ENCODE measurements around the gene NFIA.

The NFIA gene

GRCh38 chr1:61392409-61393242, 310.3 kb downstream of the NFIA start:
- Histone ChIP-seq H3K4me1 (ENCODE audit: low read length) (no peaks in the 10 kb centered on the region), H3F3A (ENCODE audit: insufficient read depth, low read length) (no peaks in the 10 kb centered on the region), H3K9ac (ENCODE audit: low read length) (no peak overlapping the region), H3K79me2 (ENCODE audit: low read length) (no peaks in the 10 kb centered on the region), H3K9me3 (replicated peaks; ENCODE audit: insufficient read depth, low read length) (no peaks in the 10 kb centered on the region), H3K9me2 (replicated peaks; ENCODE audit: insufficient read depth, low read length) (no peaks in the 10 kb centered on the region), H3K36me3 (replicated peaks; ENCODE audit: insufficient read depth, low read length) (no peaks in the 10 kb centered on the region), H3K4me2 (ENCODE audit: low read depth, low read length) (no peak overlapping the region), H3K27me3 (replicated peaks; ENCODE audit: insufficient read depth, low read length) (no peaks in the 10 kb centered on the region), H2AFZ (ENCODE audit: low read length) (no peak overlapping the region), H3K27ac (ENCODE audit: low read length) (no peak overlapping the region), H3K4me3 (ENCODE audit: low read length) (no peak overlapping the region), H4K20me1 (ENCODE audit: insufficient read depth, low read length) (no peaks in the 10 kb centered on the region)
- TF ChIP-seq EZH2phosphoT487 (IDR thresholded peaks at IDR 0.05; ENCODE audit: low read length) (no peak), EZH2 (optimal IDR thresholded peaks at IDR 0.05; ENCODE audit: low read depth, low read length) (no peak), CTCF (IDR thresholded peaks at IDR 0.05; ENCODE audit: low read length) (no peak)
- DNase-seq = no peak

DNA sequence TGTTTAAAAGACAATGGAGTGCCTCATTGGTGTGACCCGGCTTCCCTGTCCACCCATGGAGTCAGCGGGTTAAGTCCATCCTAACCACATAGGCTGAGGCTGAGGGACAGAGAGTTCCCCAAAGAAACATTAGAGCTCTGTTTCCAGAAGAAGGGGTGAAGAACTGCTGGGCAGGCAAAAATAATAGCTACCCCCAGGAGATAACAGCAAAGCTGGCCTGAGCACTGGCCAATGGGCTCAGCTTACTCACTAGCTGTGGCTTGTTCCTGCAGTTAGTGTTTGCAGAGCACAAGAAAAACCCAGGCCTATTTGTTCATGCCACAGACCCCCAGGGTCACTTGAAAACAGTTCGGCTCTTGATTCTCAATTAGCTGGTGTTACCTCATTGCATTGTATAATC, 311.2 kb downstream of the NFIA start:
- no peaks in the 10 kb centered on the region for H3K9me3 ChIP-seq (replicated peaks; ENCODE audit: insufficient read depth, low read length)

DNA sequence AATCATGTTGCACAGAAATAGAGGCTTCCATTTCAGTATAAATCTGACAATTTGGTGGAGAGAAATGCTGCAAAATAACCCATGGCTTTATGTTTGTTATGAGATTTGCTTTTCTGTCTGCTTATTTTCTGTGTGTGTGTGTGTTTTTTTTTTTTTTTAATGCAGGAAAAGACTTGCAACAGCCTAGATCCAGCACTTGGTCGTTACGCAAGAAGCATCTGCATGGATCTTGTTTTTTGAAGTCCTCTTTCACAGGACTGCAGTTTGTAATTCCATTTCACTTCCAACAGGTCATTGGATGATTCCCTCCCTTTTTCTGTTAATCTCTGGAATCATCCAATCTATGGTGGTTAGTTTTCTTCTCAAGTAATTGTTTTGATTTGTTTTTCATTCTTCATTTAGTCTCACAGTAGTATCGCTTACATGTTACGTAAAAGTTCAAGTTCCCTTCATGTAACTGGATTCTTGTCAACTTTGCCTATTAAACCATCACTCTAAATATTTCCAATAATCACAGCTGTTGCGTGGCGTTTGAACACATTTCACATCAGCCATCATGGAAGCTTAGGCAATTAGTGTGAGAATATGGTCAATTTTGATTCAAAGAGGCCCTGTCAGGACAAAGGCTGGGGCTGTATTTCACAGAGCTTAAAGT, 312.9 kb downstream of the NFIA start:
- H3K9me2 ChIP-seq (replicated peaks; ENCODE audit: insufficient read depth, low read length) = no peaks in the 10 kb centered on the region
- TF ChIP-seq EZH2phosphoT487 (IDR thresholded peaks at IDR 0.05; ENCODE audit: low read length) = no peak
- no peak for TF ChIP-seq CTCF (IDR thresholded peaks at IDR 0.05; ENCODE audit: low read length)
- no peak for TF ChIP-seq EZH2 (optimal IDR thresholded peaks at IDR 0.05; ENCODE audit: low read depth, low read length)
- H3F3A ChIP-seq (ENCODE audit: insufficient read depth, low read length) = no peaks in the 10 kb centered on the region
- no peak overlapping the region for H3K4me2 ChIP-seq (ENCODE audit: low read depth, low read length)
- no peaks in the 10 kb centered on the region for H3K27me3 ChIP-seq (replicated peaks; ENCODE audit: insufficient read depth, low read length)
- no peak overlapping the region for H3K9ac ChIP-seq (ENCODE audit: low read length)
- no peaks in the 10 kb centered on the region for H3K9me3 ChIP-seq (replicated peaks; ENCODE audit: insufficient read depth, low read length)
- no peaks in the 10 kb centered on the region for H3K36me3 ChIP-seq (replicated peaks; ENCODE audit: insufficient read depth, low read length)
- no peak overlapping the region for H3K4me3 ChIP-seq (ENCODE audit: low read length)
- no peak for DNase-seq
- H3K79me2 ChIP-seq (ENCODE audit: low read length) = no peaks in the 10 kb centered on the region
- no peak overlapping the region for H2AFZ ChIP-seq (ENCODE audit: low read length)
- no peak overlapping the region for H3K27ac ChIP-seq (ENCODE audit: low read length)
- H3K4me1 ChIP-seq (ENCODE audit: low read length) = no peaks in the 10 kb centered on the region
- H4K20me1 ChIP-seq (ENCODE audit: insufficient read depth, low read length) = no peaks in the 10 kb centered on the region

More for the DNA sequence above, 311.2 kb downstream of the NFIA start:
- H2AFZ ChIP-seq (ENCODE audit: low read length) = no peak overlapping the region
- no peaks in the 10 kb centered on the region for H3K27me3 ChIP-seq (replicated peaks; ENCODE audit: insufficient read depth, low read length)
- no peak overlapping the region for H3K4me3 ChIP-seq (ENCODE audit: low read length)
- H3K36me3 ChIP-seq (replicated peaks; ENCODE audit: insufficient read depth, low read length) = no peaks in the 10 kb centered on the region
- no peak overlapping the region for H3K9ac ChIP-seq (ENCODE audit: low read length)
- H3F3A ChIP-seq (ENCODE audit: insufficient read depth, low read length) = no peaks in the 10 kb centered on the region
- H3K4me1 ChIP-seq (ENCODE audit: low read length) = no peaks in the 10 kb centered on the region
- no peaks in the 10 kb centered on the region for H3K9me2 ChIP-seq (replicated peaks; ENCODE audit: insufficient read depth, low read length)
- H4K20me1 ChIP-seq (ENCODE audit: insufficient read depth, low read length) = no peaks in the 10 kb centered on the region
- H3K27ac ChIP-seq (ENCODE audit: low read length) = no peak overlapping the region
- H3K79me2 ChIP-seq (ENCODE audit: low read length) = no peaks in the 10 kb centered on the region
- no peak for DNase-seq
- no peak for TF ChIP-seq EZH2phosphoT487 (IDR thresholded peaks at IDR 0.05; ENCODE audit: low read length)
- no peak for TF ChIP-seq CTCF (IDR thresholded peaks at IDR 0.05; ENCODE audit: low read length)
- no peak for TF ChIP-seq EZH2 (optimal IDR thresholded peaks at IDR 0.05; ENCODE audit: low read depth, low read length)
- H3K4me2 ChIP-seq (ENCODE audit: low read depth, low read length) = no peak overlapping the region
